AG04450 (cell line): ENCODE measurements around the gene NDUFS1. TPM values are rescaled to one million over a fixed set of nuclear protein-coding genes. Genes with fewer than 3 reads are reported as not detected.
"Not testable (repeated sequence)": the region's sequence is repeated elsewhere in the genome, so short reads cannot be mapped to it uniquely, and the experiment has no call there.

Source experiments
- CTCF ChIA-PET: fragments of 300-600, 350-600 bp; formaldehyde crosslinking; extraction: SDS; loops from one replicate; lab custom pipeline; 2022; ENCODE audit warnings: antibody characterized with exemption, inconsistent platforms; lab: Charles Lee
- POLR2A ChIA-PET: fragments of 350-600 bp; formaldehyde crosslinking; extraction: SDS; loops from one replicate; lab custom pipeline; 2021; ENCODE audit warnings: antibody characterized with exemption, inconsistent platforms; lab: Yijun Ruan, JAX
- DNase-seq: peaks from one replicate; pipeline ENCODE4 v3.0.0-alpha.2; 2011; ENCODE audit warnings: low read depth, low spot score
- H3K27ac ChIP-seq: one replicate; pipeline ENCODE4 v1.5.1; 2012; ENCODE audit warnings: low read depth, low read length, control low read depth
- H3K27me3 ChIP-seq: one replicate; pipeline ENCODE4 v1.6.0; 2012; ENCODE audit warnings: low read length; ENCODE audit not compliant: control insufficient read depth, insufficient read depth
- H3K4me3 ChIP-seq: 2 replicates; pipeline ENCODE4 v1.5.1; 2011; ENCODE audit warnings: mild to moderate bottlenecking, low read depth, low read length, control low read depth
- H3K9me3 ChIP-seq: 2 replicates; pipeline ENCODE4 v1.5.1; 2012; ENCODE audit warnings: low read length; ENCODE audit not compliant: control insufficient read depth, insufficient read depth
- CTCF ChIP-seq: IDR thresholded peaks from 2 replicates; pipeline ENCODE4 v1.5.1; 2011; ENCODE audit warnings: low read depth, low read length, control low read depth, inconsistent platforms
- polyA plus RNA-seq: library from polyadenylated mRNA; depleted of rRNA; stranded (reverse); fragments of >200 nt; gene quantifications from 2 replicates; pipeline ENCODE4 v1.2.3, GENCODE V29; 2011

Gene NDUFS1
- polyA plus RNA-seq, 1 experiment: 129 TPM

DNA sequence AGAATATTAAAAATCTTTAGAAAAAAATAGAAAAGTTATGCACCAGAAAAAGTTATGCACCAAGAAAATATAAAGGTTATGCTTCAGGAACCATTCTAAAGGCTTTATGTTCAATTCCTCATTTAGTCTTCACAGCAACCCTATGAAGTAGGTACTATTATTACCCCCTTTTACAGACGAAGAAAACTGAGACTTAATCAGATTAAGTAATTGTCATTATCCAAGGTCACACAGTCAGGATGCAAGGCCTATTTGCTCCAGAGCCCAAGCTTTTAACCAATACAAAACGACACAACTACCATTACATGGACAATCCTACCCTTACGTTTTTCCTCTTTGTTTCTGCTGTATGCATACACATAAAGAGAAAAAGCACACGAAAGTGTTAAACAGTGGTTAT lies 78.3 kb downstream of the NDUFS1 start:
- Histone ChIP-seq H3K9me3 (no peaks in the 10 kb centered on the region), H3K27ac (no peak overlapping the region), H3K4me3 (no peak overlapping the region), H3K27me3 (no peaks in the 10 kb centered on the region)
- ChIA-PET CTCF (no interaction called here), POLR2A (no interaction called here)
- no peak for TF ChIP-seq CTCF
- DNase-seq: no peak

GRCh38 chr2:206079699-206080465 lies 79.4 kb downstream of the NDUFS1 start:
- no peaks in the 10 kb centered on the region for H3K27me3 ChIP-seq
- ChIA-PET CTCF (interaction anchor here (0.6 kb wide), 1 partner anchor 30 kb away, joined by 3 read pairs; no protein-coding TSS in a partner anchor), POLR2A (no interaction called here)
- no peak for TF ChIP-seq CTCF
- no peak for DNase-seq
- H3K4me3 ChIP-seq: no peak overlapping the region
- no peaks in the 10 kb centered on the region for H3K9me3 ChIP-seq
- H3K27ac ChIP-seq: no peak overlapping the region

DNA sequence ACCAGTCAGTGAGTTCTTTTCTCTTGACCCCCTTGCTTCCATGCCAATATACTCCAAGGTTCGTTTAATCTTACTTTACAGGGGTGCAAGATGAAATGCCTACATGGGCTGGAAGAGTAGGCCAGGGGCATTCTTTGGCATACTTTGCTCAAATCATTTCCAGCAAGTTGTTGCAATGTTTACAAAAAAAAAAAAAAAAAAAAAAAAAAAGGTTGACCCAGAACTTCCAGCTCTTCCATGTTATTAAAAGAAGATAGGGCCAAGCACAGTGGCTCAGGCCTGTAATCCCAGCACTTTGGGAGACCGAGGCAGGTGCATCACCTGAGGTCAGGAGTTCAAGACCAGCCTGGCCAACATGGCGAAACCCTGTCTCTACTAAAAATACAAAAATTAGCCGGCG lies 81.4 kb downstream of the NDUFS1 start:
- H3K9me3 ChIP-seq, H3K27ac ChIP-seq, POLR2A ChIA-PET, DNase-seq, H3K4me3 ChIP-seq, H3K27me3 ChIP-seq, CTCF ChIA-PET: not testable (repeated sequence)

DNA sequence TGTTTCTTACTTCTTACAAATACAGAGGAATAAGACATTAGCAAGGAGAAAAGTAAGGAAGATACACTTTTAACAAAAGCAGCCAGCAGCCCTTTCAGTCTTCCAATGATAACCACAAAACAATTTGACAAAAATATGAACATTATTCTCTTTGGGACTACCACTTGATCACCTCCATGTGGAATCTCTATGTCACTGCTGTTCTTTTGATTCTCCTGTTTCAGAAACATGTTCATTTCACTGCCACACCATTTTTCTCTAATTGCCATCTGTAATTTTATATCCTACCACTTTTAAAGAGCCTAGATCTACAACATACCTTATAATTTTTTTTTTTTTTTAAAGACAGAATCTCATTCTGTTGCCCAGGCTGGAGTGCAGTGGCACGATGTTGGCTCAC lies 84.1 kb downstream of the NDUFS1 start:
- Histone ChIP-seq H3K27me3 (no peaks in the 10 kb centered on the region), H3K4me3 (no peak overlapping the region), H3K9me3 (no peaks in the 10 kb centered on the region), H3K27ac (no peak overlapping the region)
- ChIA-PET POLR2A (interaction anchor here (0.6 kb wide), 1 partner anchor 44 kb away, joined by 4 read pairs; no protein-coding TSS in a partner anchor), CTCF (no interaction called here)
- DNase-seq: no peak
- no peak for TF ChIP-seq CTCF

- no peak for TF ChIP-seq CTCF
- POLR2A ChIA-PET: no interaction called here
Measured at GRCh38 chr2:206071807-206072206, 87.4 kb downstream of the NDUFS1 start.

More at GRCh38 chr2:206071807-206072206, 87.4 kb downstream of the NDUFS1 start:
- H3K9me3 ChIP-seq: no peaks in the 10 kb centered on the region
- no peaks in the 10 kb centered on the region for H3K27me3 ChIP-seq
- H3K27ac ChIP-seq: no peak overlapping the region
- DNase-seq: no peak
- CTCF ChIA-PET: no interaction called here
- no peak overlapping the region for H3K4me3 ChIP-seq
